GM18520 (cell line): Measurements from ENCODE around the gene ESRRG.
"Not testable (repeated sequence)": the region's sequence is repeated elsewhere in the genome, so short reads cannot be mapped to it uniquely, and the experiment has no call there.

Experiments
- ATAC-seq: cut with Tn5 transposase; IDR thresholded peaks from one replicate; pipeline ENCODE4 v1.9.1; 2021; ENCODE audit not compliant: unreplicated experiment

Gene ESRRG

GRCh38 chr1:216705676-216706075, 17.6 kb downstream of the ESRRG start:
- no peak for ATAC-seq

- ATAC-seq, result not testable (repeated sequence)
Measured at GRCh38 chr1:216704065-216704464, 19.2 kb downstream of the ESRRG start.

- ATAC-seq, result peak; percentile 76
Measured at GRCh38 chr1:216702170-216702569, 21.1 kb downstream of the ESRRG start.

- ATAC-seq, result no peak
Measured at GRCh38 chr1:216700779-216701178, 22.4 kb downstream of the ESRRG start.

GRCh38 chr1:216691710-216692109, 31.5 kb downstream of the ESRRG start:
- ATAC-seq, result no peak

DNA sequence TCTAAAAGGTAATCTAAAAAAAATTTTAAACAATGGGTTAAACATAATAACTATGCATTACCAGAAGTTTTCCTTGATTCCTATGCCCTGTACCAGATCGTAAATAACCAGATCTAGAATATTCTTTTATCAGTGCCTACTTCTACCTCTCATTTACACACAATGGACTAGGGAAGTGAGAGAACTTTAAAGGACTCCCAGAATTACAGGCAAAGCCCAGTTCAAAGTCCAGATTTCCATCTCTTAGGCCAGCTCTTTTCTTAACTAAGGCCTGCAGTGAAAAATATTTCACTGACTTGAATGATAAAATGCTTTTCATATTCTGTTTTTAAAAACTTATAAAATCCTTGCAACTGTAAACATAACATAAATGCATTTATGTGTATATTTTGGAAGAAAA, 32.6 kb downstream of the ESRRG start:
- no peak for ATAC-seq

GRCh38 chr1:216688127-216688657, 35.0 kb downstream of the ESRRG start:
- no peak for ATAC-seq

- no peak for ATAC-seq
Measured at GRCh38 chr1:216686860-216687766, 36.1 kb downstream of the ESRRG start.

GRCh38 chr1:216682752-216683151, 40.5 kb downstream of the ESRRG start:
- ATAC-seq, result no peak

- no peak for ATAC-seq
Measured at GRCh38 chr1:216679108-216679507, 44.1 kb downstream of the ESRRG start.

DNA sequence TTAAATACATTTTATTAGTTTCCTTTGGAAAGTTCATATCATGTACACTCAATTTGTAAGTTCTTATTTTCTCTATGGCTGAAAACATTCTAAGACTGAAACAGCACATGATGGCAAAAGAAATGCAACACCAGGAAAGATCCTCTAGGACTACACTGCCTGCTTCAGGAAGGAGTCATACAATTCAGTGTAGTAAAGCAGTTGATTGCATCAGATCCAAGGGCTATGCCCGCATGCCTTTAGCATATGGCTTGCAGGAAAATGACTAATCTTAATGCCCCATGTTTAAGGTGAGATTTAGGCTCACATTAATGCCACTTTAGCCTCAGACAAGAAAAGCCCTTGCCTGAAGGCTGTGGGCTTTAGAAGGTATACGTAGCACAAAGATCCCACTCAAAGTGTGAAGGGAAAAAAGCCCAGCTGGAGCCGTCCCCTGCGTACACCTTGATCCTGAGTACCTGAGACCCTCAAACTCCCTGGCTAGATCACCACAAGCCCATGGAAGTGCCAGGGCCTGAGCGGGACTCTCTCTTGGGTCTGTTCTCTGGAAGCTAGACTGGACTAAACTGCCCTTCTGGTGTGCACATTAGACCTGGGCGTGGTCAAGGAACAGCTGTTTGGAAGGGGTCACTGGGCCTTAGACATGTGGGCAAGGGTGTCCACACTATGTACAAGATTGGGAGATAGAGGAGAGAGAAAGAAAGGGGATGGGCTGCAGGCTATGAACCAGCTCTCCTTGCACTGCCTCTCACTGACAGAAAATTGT, 52.9 kb downstream of the ESRRG start:
- no peak for ATAC-seq

- ATAC-seq, result no peak
Measured at GRCh38 chr1:216666441-216666840, 56.8 kb downstream of the ESRRG start.

GRCh38 chr1:216665856-216666255, 57.4 kb downstream of the ESRRG start:
- ATAC-seq, result no peak

- no peak for ATAC-seq
Measured at GRCh38 chr1:216665406-216665805, 57.8 kb downstream of the ESRRG start.

DNA sequence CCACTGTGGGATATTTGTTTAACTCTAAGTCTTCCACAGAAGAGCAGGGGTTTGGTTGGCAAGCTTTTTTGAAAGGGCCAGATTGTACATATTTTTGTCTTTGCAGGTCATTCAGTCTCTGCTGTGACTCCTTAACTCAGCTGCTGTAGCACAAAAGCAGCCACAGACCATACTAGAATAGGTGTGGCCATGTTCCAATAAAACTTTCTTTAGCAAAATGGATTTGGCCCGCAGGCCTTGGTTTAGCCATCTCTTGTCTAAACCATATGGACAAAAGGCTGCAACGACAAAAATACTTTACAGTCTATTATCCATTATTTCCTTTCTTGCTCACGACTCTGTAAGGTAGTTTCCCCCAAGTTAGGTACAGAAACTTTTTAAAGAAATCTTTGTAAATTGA, 60.5 kb downstream of the ESRRG start:
- ATAC-seq, result no peak

- ATAC-seq, result no peak
Measured at GRCh38 chr1:216660561-216660960, 62.7 kb downstream of the ESRRG start.

- no peak for ATAC-seq
Measured at GRCh38 chr1:216653001-216653400, 70.2 kb downstream of the ESRRG start.

DNA sequence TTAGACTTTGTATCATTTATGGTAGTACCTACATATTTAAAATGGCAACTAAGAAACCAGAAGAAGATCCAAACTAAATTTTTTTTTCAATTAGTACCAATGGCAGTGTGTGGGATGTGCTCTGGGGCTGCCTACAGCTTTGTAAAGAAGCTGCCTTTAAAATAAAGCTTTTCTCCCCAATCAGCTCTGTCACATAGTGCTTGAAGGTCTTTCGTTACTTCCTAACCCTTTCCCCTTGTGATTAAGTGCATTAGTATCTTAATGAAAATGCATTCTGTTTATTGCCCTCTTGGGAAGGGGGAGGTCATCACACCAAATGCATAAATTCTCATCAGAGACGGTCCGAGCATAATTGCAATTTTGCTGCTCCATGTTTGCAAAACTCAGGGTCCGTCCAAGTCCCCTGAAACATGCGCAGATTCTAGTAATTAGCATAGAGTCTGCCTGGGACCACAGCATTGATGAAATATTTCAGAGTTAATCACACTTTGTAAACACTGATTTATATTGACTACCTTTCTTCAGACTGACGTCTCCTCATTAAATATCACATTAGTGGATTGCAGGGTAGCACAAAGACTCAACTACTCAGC, 71.3 kb downstream of the ESRRG start:
- ATAC-seq, result no peak

- no peak for ATAC-seq
Measured at GRCh38 chr1:216643176-216643575, 80.1 kb downstream of the ESRRG start.

GRCh38 chr1:216641669-216642460, 81.4 kb downstream of the ESRRG start:
- no peak for ATAC-seq

- no peak for ATAC-seq
Measured at GRCh38 chr1:216640100-216640499, 83.1 kb downstream of the ESRRG start.
